ENCODE measurements around the gene TIAL1. TPM values are rescaled to one million over a fixed set of nuclear protein-coding genes. Genes with fewer than 3 reads are reported as not detected.

TIAL1 gene
- total and polyA plus RNA-seq, 10 donors, result 54.1 to 126 (median 112) TPM

- Histone ChIP-seq H3K9me3 (no peaks in the 10 kb centered on the region), H3K36me3 (no peaks in the 10 kb centered on the region), H3K4me3 (no peak overlapping the region), H3K4me1 (no peaks in the 10 kb centered on the region), H3K27me3 (replicated peaks in 1 of 7) (no peaks in the 10 kb centered on the region), H3K27ac (no peak overlapping the region)
- no peak for DNase-seq
- no peak for TF ChIP-seq POLR2AphosphoS5 (IDR thresholded peaks at IDR 0.05)
- TF ChIP-seq POLR2A (IDR thresholded peaks at IDR 0.05), result no peak
- no peak for TF ChIP-seq CTCF (IDR thresholded peaks at IDR 0.05 in 8 of 11, conservative IDR thresholded peaks at IDR 0.05 in 3 of 11)
- intact Hi-C loops (cut with DNase I; ENCODE audit: low total_unique reads), result no loop called here
- WGBS, 5 donors, result 78 to 87% (median 82%) methylated on average over 3 of the region's 3 CpGs
These were observed 36.9 kb upstream of the TIAL1 start for GRCh38 chr10:119633538-119634218.

- intact Hi-C loops (cut with DNase I; ENCODE audit: low total_unique reads), result no loop called here
- Histone ChIP-seq H3K9me3 (no peaks in the 10 kb centered on the region), H3K27me3 (replicated peaks in 1 of 7) (no peaks in the 10 kb centered on the region), H3K27ac (no peak overlapping the region), H3K36me3 (no peaks in the 10 kb centered on the region), H3K4me1 (no peaks in the 10 kb centered on the region), H3K4me3 (no peak overlapping the region)
- no peak for TF ChIP-seq POLR2A (IDR thresholded peaks at IDR 0.05)
- no peak for TF ChIP-seq CTCF (IDR thresholded peaks at IDR 0.05 in 8 of 11, conservative IDR thresholded peaks at IDR 0.05 in 3 of 11)
- no peak for TF ChIP-seq POLR2AphosphoS5 (IDR thresholded peaks at IDR 0.05)
- DNase-seq, result peak; percentile 40
- 85 to 90% (median 89%) methylated on average over 5 of the region's 5 CpGs for WGBS, 5 donors
These were observed 33.5 kb upstream of the TIAL1 start for GRCh38 chr10:119630300-119630699.

DNA sequence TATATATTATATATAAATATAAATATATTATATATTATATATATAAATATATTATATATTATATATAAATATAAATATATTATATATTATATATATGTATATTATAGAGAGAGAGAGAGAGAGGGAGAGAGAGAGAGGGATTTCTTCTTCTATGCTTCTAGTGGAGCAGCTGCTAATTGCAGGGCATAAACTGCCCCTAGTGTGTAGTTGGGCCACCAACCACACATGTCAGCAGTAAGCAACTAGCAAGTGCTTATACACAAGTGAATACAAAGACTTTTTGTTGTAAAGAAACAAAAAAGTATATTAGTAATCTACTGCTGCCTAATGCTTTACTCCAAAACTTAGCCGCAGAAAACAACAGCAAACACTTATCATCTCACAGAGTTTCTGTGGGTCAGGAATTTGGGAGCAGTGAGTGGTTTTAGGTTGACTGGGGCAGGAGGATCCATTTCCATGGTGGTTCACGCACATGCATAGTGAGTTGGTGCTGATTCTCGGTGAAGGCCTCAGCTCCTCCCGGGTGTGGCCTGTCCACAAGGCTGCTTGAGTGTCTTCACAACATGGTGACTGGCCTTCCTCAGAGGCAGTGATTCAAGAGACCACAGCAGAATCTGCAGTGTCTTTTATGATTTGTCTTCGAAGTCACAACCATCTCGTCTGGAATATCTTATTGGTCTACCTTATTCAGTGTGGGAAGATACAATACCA lies 29.0 kb upstream of the TIAL1 start:
- Histone ChIP-seq H3K36me3 (no peaks in the 10 kb centered on the region), H3K27me3 (replicated peaks in 1 of 7) (no peaks in the 10 kb centered on the region), H3K27ac (no peak overlapping the region), H3K9me3 (no peaks in the 10 kb centered on the region), H3K4me3 (no peak overlapping the region), H3K4me1 (peaks cover 0 to 5% (median 0%) of the 10 kb centered on the region in 6 donors)
- no peak for TF ChIP-seq CTCF (IDR thresholded peaks at IDR 0.05 in 8 of 11, conservative IDR thresholded peaks at IDR 0.05 in 3 of 11)
- TF ChIP-seq POLR2AphosphoS5 (IDR thresholded peaks at IDR 0.05), result no peak
- TF ChIP-seq POLR2A (IDR thresholded peaks at IDR 0.05), result no peak
- intact Hi-C loops (cut with DNase I; ENCODE audit: low total_unique reads), result no loop called here
- DNase-seq, result peak; percentile 24
- 95 to 98% (median 97%) methylated on average over 4 to 6 of the region's 6 CpGs for WGBS, 5 donors

- H3K36me3 ChIP-seq, result no peaks in the 10 kb centered on the region
- TF ChIP-seq POLR2A (IDR thresholded peaks at IDR 0.05) (no peak), CTCF (IDR thresholded peaks at IDR 0.05 in 8 of 11, conservative IDR thresholded peaks at IDR 0.05 in 3 of 11) (no peak), POLR2AphosphoS5 (IDR thresholded peaks at IDR 0.05) (no peak)
- no peaks in the 10 kb centered on the region for H3K27me3 ChIP-seq (replicated peaks in 1 of 7)
- no peak for DNase-seq
- no peak overlapping the region for H3K27ac ChIP-seq
- WGBS, 5 donors, result 66 to 77% (median 75%) methylated on average over 3 of the region's 3 CpGs
- no peaks in the 10 kb centered on the region for H3K9me3 ChIP-seq
- H3K4me3 ChIP-seq, result no peak overlapping the region
- H3K4me1 ChIP-seq, result peaks cover 0 to 21% (median 8%) of the 10 kb centered on the region in 6 donors
- intact Hi-C loops (cut with DNase I; ENCODE audit: low total_unique reads), result no loop called here
These were observed 24.3 kb upstream of the TIAL1 start for GRCh38 chr10:119621078-119621384.
